GM12892 (cell line): ENCODE measurements around the gene EFHD2.

Source experiments
- POLR2A ChIP-seq: IDR thresholded peaks from 2 replicates; pipeline ENCODE4 v1.6.1; 2011; ENCODE audit warnings: low read depth, low read length, control low read depth
- POLR2AphosphoS5 ChIP-seq: IDR thresholded peaks from 2 replicates; pipeline ENCODE4 v1.6.1; 2011; ENCODE audit warnings: low read depth, low read length, control low read depth
- TAF1 ChIP-seq: IDR thresholded peaks from 2 replicates; pipeline ENCODE4 v1.6.1; 2011; ENCODE audit warnings: low read depth, mild to moderate bottlenecking, control low read depth, low read length, borderline replicate concordance

DNA sequence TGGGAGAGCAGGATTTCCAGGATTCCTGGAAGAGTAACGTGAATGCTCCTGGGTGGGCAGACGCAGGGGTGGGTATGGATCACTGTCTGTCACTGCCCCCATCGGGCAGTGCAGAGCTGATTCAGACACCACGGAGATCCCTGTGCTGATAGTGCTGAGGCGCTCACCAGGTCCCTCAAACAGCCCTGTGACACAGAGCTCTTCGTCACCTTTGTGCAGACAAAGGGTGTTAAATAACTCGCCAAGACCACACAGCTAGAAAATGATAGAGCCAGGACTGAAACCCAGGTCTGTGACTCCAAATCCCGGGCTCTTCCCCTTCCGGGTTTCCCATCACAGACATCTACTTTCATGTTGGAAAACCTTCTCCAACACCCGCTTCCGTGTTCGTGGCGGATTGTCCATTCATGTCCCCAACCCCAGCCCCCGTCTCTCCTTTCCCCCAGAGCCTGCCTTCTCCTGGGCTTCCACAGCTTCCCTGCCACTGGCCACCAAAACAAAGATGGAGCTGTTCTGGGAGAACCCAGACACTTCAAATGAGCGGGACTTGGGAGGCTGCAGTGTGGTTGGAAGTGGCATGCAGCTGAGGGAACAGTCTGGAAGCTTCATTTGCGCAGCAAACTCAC lies 2.6 kb downstream of the EFHD2 start:
- TF ChIP-seq POLR2AphosphoS5, result no peak
- no peak for TF ChIP-seq POLR2A
- no peak for TF ChIP-seq TAF1
